ENCODE data around the gene PRDM16. TPM values are rescaled to one million over a fixed set of nuclear protein-coding genes. Genes with fewer than 3 reads are reported as not detected.
A peak's percentile ranks its signal among the peaks of the same experiment; 100 is the strongest.

The PRDM16 gene
- total and polyA plus RNA-seq, 2 of the 8 experiments (the other 6 are each of a cell fraction or from before 2014, with no cell fraction given), result 0.39 to 0.43 TPM

- no peak overlapping the region for H2BK5ac ChIP-seq (ENCODE audit: low read depth, low read length)
- TF ChIP-seq BRCA1 (IDR thresholded peaks at IDR 0.05; ENCODE audit: low read depth, low read length) (no peak), TBP (IDR thresholded peaks at IDR 0.05; ENCODE audit: low read depth, low read length) (no peak)
- H3K4ac ChIP-seq (replicated peaks; ENCODE audit: insufficient read length, low read depth, low read length), result no peak overlapping the region
- H2BK12ac ChIP-seq (ENCODE audit: low read depth, low read length), result no peak overlapping the region
- H3K9ac ChIP-seq (replicated peaks in 1 of 4; ENCODE audit: extremely low read depth in 1 of 4, low read depth in 3 of 4, low read length in 3 of 4), result no peak overlapping the region
- H3K27me3 ChIP-seq (replicated peaks in 1 of 4; ENCODE audit: control insufficient read depth in 3 of 4, extremely low read depth in 1 of 4, insufficient read depth in 3 of 4, low read length in 3 of 4), result no peaks in the 10 kb centered on the region
- H3K14ac ChIP-seq (ENCODE audit: insufficient read length), result no peak overlapping the region
- no peak overlapping the region for H4K91ac ChIP-seq (replicated peaks; ENCODE audit: insufficient read length, low read length)
- no peak overlapping the region; the same call in 1 of the 2 replicates for H3K18ac ChIP-seq (ENCODE audit: extremely low read depth, low read length)
- H4K5ac ChIP-seq (ENCODE audit: insufficient read length, low read depth, low read length), result no peak overlapping the region
- FAIRE-seq (no peak), DNase-seq (ENCODE audit: low read depth in 1 of 2, low spot score in 2 of 2) (no peak)
- H2BK20ac ChIP-seq (ENCODE audit: low read length), result no peak overlapping the region
- no peak overlapping the region for H3K56ac ChIP-seq (replicated peaks; ENCODE audit: insufficient read length, low read depth, low read length)
- POLR2A ChIA-PET (ENCODE audit: partially characterized antibody), result no interaction called here
- CTCF ChIA-PET (ENCODE audit: partially characterized antibody), result interaction anchor here (0.5 kb wide), 1 partner anchor 648 kb away, joined by 3 read pairs; no protein-coding TSS in a partner anchor
- peaks cover 0 to 5% (median 3%) of the 10 kb centered on the region in 4 experiments; a peak in 4 of 7 replicates for H3K4me1 ChIP-seq (replicated peaks in 1 of 4; ENCODE audit: control insufficient read depth in 3 of 4, insufficient read depth in 4 of 4, low read length in 3 of 4)
- H3K36me3 ChIP-seq (ENCODE audit: control insufficient read depth in 2 of 4, insufficient read depth in 4 of 4, low read length in 3 of 4), result no peaks in the 10 kb centered on the region
- H3K9me3 ChIP-seq (ENCODE audit: insufficient read depth in 2 of 2, low read depth in 1 of 2, low read length in 1 of 2), result no peaks in the 10 kb centered on the region
- no peak overlapping the region for H3K4me2 ChIP-seq (ENCODE audit: insufficient read depth in 1 of 2, low read depth in 2 of 2, low read length in 2 of 2)
- no peak overlapping the region for H3K23ac ChIP-seq (ENCODE audit: insufficient read length)
- no peaks in the 10 kb centered on the region for H3K79me2 ChIP-seq (ENCODE audit: control insufficient read depth in 1 of 2, insufficient read depth in 2 of 2, low read length in 2 of 2)
- H3K27ac ChIP-seq (ENCODE audit: low read depth, low read length), result no peak overlapping the region
- H3K4me3 ChIP-seq (ENCODE audit: extremely low read depth in 1 of 4, insufficient read depth in 2 of 4, low read depth in 3 of 4, low read length in 4 of 4), result no peak overlapping the region
- H2AFZ ChIP-seq (ENCODE audit: low read length), result no peak overlapping the region
- H3K79me1 ChIP-seq (ENCODE audit: low read depth, low read length), result no peaks in the 10 kb centered on the region
- peak overlapping the region; percentile 46; the same call in 1 of the 2 replicates for H2BK15ac ChIP-seq (ENCODE audit: low read length)
- no peak overlapping the region; the same call in 1 of the 2 replicates for H4K8ac ChIP-seq (ENCODE audit: extremely low read depth, insufficient read depth, low read length)
- no peaks in the 10 kb centered on the region for H3K23me2 ChIP-seq (ENCODE audit: low read depth, low read length)
- H4K20me1 ChIP-seq (replicated peaks in 1 of 2; ENCODE audit: control insufficient read depth in 1 of 2, insufficient read depth in 2 of 2, low read length in 2 of 2), result no peaks in the 10 kb centered on the region
- no peak overlapping the region for H2AK5ac ChIP-seq (ENCODE audit: low read depth, low read length)
- 94% methylated on average over 24 of the region's 28 CpGs; no CpG with 5 or more reads in 1 of the 2 experiments for WGBS, 2 experiments (ENCODE audit: extremely low coverage in 1 of 2, insufficient coverage in 1 of 2, insufficient read length in 1 of 2, insufficient replicate concordance in 2 of 2, low coverage in 1 of 2, low lambda C conversion rate in 2 of 2, missing lambda C conversion rate in 1 of 2)
- no peak overlapping the region for H2BK120ac ChIP-seq (replicated peaks; ENCODE audit: low read depth, low read length)
Observed at GRCh38 chr1:3137111-3138100, 68.4 kb downstream of the PRDM16 start.

Measured in H1 (cell line).